GM12865 (cell line): ENCODE measurements around the gene MICAL2.

ENCODE experiments used
- DNase-seq: peaks from one replicate; pipeline ENCODE4 v3.0.0; 2010; ENCODE audit warnings: low read depth
- H3K4me3 ChIP-seq: 2 replicates; pipeline ENCODE4 v1.5.1; 2011; ENCODE audit warnings: mild to moderate bottlenecking, low read depth, low read length, control low read depth
- CTCF ChIP-seq: IDR thresholded peaks from 2 replicates; pipeline ENCODE4 v1.5.1; 2011; ENCODE audit warnings: low read length, control low read depth, low read depth, inconsistent platforms; ENCODE audit not compliant: insufficient read depth; ENCODE audit errors: missing control alignments

The MICAL2 gene

GRCh38 chr11:12213883-12214282 is 103.5 kb downstream of the MICAL2 start:
- no peak for TF ChIP-seq CTCF
- H3K4me3 ChIP-seq: no peak overlapping the region
- DNase-seq: no peak

GRCh38 chr11:12214751-12215150 is 104.4 kb downstream of the MICAL2 start:
- H3K4me3 ChIP-seq: no peak overlapping the region
- no peak for DNase-seq
- TF ChIP-seq CTCF: no peak

- peak; percentile 19 for DNase-seq
- no peak for TF ChIP-seq CTCF
- H3K4me3 ChIP-seq: no peak overlapping the region
Measured at GRCh38 chr11:12215181-12215593, 104.8 kb downstream of the MICAL2 start.

- DNase-seq: no peak
- no peak overlapping the region for H3K4me3 ChIP-seq
- no peak for TF ChIP-seq CTCF
Measured at GRCh38 chr11:12216041-12216451, 105.7 kb downstream of the MICAL2 start.

- no peak for TF ChIP-seq CTCF
- no peak overlapping the region for H3K4me3 ChIP-seq
- no peak for DNase-seq
Measured at GRCh38 chr11:12216671-12217374, 106.4 kb downstream of the MICAL2 start.

GRCh38 chr11:12217879-12218278 is 107.5 kb downstream of the MICAL2 start:
- H3K4me3 ChIP-seq: no peak overlapping the region
- DNase-seq: no peak
- TF ChIP-seq CTCF: no peak

- no peak for DNase-seq
- H3K4me3 ChIP-seq: no peak overlapping the region
- TF ChIP-seq CTCF: no peak
Measured at GRCh38 chr11:12218909-12219308, 108.5 kb downstream of the MICAL2 start.
